PC-3 (cell line): ENCODE results near the gene ZNF778. TPM values are rescaled to one million over a fixed set of nuclear protein-coding genes. Genes with fewer than 3 reads are reported as not detected.

ENCODE experiments used
- ATAC-seq: fragments of 200-7000 bp; cut with Tn5 transposase; 2 replicates; pipeline ENCODE4 v1.9.1; 2020; ENCODE audit warnings: mild to moderate bottlenecking, moderate library complexity
- BruUV-seq: library from RNA; stranded (reverse); fragments of 400-500 nt; replicated peaks from 2 replicates; lab custom pipeline; 2021; lab: Mats Ljungman, UMichigan
- CTCF ChIA-PET: fragments of 300-600 bp; sonication (Branson Sonifier 250); formaldehyde crosslinking; loops from one replicate; lab custom pipeline; 2022; ENCODE audit warnings: antibody characterized with exemption; lab: Charles Lee
- POLR2A ChIA-PET: fragments of 300-600 bp; sonication (Branson Sonifier 250); formaldehyde crosslinking; loops from one replicate; lab custom pipeline; 2022; ENCODE audit warnings: antibody characterized with exemption; ENCODE audit not compliant: unreplicated experiment; lab: Charles Lee
- DNase-seq: peaks from one replicate; pipeline ENCODE4 v3.0.0-alpha.2; 2015
- H2AFZ ChIP-seq: fragments of 300-600 bp; sonication (generic); 2 replicates; pipeline ENCODE4 v1.6.0; 2016; ENCODE audit warnings: antibody characterized with exemption, low read length
- H3F3A ChIP-seq: fragments of 300-600 bp; sonication (generic); one replicate; pipeline ENCODE4 v1.6.0; 2017; ENCODE audit warnings: antibody characterized with exemption, low read length, control low read depth, mild to moderate bottlenecking; ENCODE audit not compliant: unreplicated experiment
- H3K27ac ChIP-seq: fragments of 300-600 bp; sonication (generic); 2 replicates; pipeline ENCODE4 v1.5.1; 2016; ENCODE audit warnings: mild to moderate bottlenecking, low read length
- H3K27me3 ChIP-seq: fragments of 300-600 bp; sonication (generic); 2 replicates; pipeline ENCODE4 v1.6.1; 2016; ENCODE audit warnings: low read length, mixed read lengths
- H3K36me3 ChIP-seq: fragments of 300-600 bp; sonication (generic); 2 replicates; pipeline ENCODE4 v1.6.1; 2016; ENCODE audit warnings: low read depth, mixed run types, low read length, mixed read lengths
- H3K4me1 ChIP-seq: fragments of 300-600 bp; sonication (generic); 2 replicates; pipeline ENCODE4 v1.5.1; 2016; ENCODE audit warnings: low read length; ENCODE audit not compliant: insufficient read depth
- H3K4me2 ChIP-seq: fragments of 300-600 bp; sonication (generic); 2 replicates; pipeline ENCODE4 v1.6.0; 2016; ENCODE audit warnings: low read length
- H3K4me3 ChIP-seq: fragments of 300-600 bp; sonication (generic); 2 replicates; pipeline ENCODE4 v1.5.1; 2016; ENCODE audit warnings: mild to moderate bottlenecking, low read length, mixed read lengths
- H3K79me2 ChIP-seq: fragments of 300-600 bp; sonication (generic); 2 replicates; pipeline ENCODE4 v1.6.1; 2017; ENCODE audit warnings: low read length, mixed read lengths
- H3K9ac ChIP-seq: fragments of 300-600 bp; sonication (generic); 2 replicates; pipeline ENCODE4 v1.6.0; 2016; ENCODE audit warnings: mild to moderate bottlenecking, low read length
- H3K9me2 ChIP-seq: fragments of 300-600 bp; sonication (generic); replicated peaks from 2 replicates; pipeline ENCODE4 v1.6.1; 2016; ENCODE audit warnings: mixed run types, low read length, mixed read lengths
- H3K9me3 ChIP-seq: fragments of 300-600 bp; sonication (generic); 2 replicates; pipeline ENCODE4 v1.6.1; 2016; ENCODE audit warnings: low read length, mixed read lengths
- H4K20me1 ChIP-seq: fragments of 300-600 bp; sonication (generic); 2 replicates; pipeline ENCODE4 v1.6.1; 2016; ENCODE audit warnings: low read length, mixed read lengths
- EZH2 ChIP-seq: fragments of 300-600 bp; sonication (generic); IDR thresholded peaks from one replicate; pipeline ENCODE4 v1.6.1; 2017; ENCODE audit warnings: antibody characterized with exemption, mild to moderate bottlenecking, low read length; ENCODE audit not compliant: unreplicated experiment
- EZH2phosphoT487 ChIP-seq: fragments of 300-600 bp; sonication (generic); IDR thresholded peaks from 2 replicates; pipeline ENCODE4 v1.6.1; 2018; ENCODE audit warnings: mild to moderate bottlenecking, antibody characterized with exemption, low read length, borderline replicate concordance
- intact Hi-C: fragments of 100-400 bp; cut with micrococcal nuclease; formaldehyde crosslinking; loops from 2 replicates; pipeline ENCODE4 v1.9.0; 2023
- total RNA-seq: library from RNA; depleted of rRNA; stranded (reverse); fragments of >200 nt; gene quantifications from 2 replicates; pipeline ENCODE4 v1.2.3, GENCODE V29; 2014
- TF ChIP-seq, protein P1 (sequence below): fragments of 300-600 bp; sonication (generic); conservative IDR thresholded peaks from 2 replicates; pipeline ENCODE4 v1.5.1; 2017; ENCODE audit warnings: antibody characterized with exemption, low read depth, mild to moderate bottlenecking, low read length

The ZNF778 gene
- total RNA-seq, 1 experiment from 2014 or later = 15.3 TPM

DNA sequence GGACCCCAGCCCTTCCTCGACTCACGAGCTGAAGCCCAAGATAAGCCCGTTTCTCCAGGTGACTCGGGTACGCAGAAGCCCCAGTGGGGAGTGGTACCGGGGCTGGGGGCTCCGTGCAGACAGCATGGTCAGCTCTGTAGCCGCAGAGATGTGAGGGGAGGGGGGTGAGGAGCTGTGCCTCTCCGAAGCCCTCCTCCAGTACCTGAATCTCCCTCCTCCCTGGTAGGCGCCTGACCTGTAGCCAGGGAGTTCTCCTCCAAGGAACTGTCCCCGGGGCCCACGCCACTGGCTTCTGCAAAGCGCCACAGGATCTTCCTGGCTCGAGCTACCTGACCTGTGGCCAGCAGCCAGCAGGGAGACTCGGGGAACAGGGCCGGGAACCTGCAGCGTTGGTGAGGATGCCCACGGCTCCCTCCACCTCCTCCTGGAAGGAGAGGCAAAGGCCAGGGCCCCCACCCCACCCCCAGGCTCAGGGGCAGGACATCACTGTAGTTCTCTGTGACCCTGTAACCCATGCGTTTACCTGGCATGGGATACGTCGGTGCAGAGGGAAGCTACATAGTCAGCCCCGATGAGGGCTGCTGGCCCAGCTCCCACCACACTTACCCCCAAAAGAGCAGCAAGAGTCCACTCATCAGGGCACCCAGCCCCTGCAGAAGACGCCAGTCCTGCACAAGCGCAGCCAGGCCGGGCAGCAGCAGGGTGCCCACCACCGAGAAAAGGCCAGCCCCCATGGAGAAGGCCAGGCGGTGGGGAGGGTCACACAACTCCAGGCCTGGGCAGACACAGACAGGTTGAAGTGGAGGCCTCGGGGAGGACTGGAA, 18.9 kb upstream of the ZNF778 start:
- no peak for ATAC-seq
- no peak overlapping the region for H3K4me3 ChIP-seq
- no peak overlapping the region for H3K27ac ChIP-seq
- H4K20me1 ChIP-seq = 0 out of 2 replicates have a peak, but pooled peaks cover 8% of the 10 kb centered on the region
- ChIA-PET CTCF (no interaction called here), POLR2A (no interaction called here)
- H3K36me3 ChIP-seq = no peaks in the 10 kb centered on the region
- no TSS peak for BruUV-seq
- peaks cover 13% of the 10 kb centered on the region for H3K79me2 ChIP-seq
- no peaks in the 10 kb centered on the region for H3K9me2 ChIP-seq
- no peak overlapping the region for H3K9ac ChIP-seq
- H3K9me3 ChIP-seq = no peaks in the 10 kb centered on the region
- TF ChIP-seq, protein P1, sequence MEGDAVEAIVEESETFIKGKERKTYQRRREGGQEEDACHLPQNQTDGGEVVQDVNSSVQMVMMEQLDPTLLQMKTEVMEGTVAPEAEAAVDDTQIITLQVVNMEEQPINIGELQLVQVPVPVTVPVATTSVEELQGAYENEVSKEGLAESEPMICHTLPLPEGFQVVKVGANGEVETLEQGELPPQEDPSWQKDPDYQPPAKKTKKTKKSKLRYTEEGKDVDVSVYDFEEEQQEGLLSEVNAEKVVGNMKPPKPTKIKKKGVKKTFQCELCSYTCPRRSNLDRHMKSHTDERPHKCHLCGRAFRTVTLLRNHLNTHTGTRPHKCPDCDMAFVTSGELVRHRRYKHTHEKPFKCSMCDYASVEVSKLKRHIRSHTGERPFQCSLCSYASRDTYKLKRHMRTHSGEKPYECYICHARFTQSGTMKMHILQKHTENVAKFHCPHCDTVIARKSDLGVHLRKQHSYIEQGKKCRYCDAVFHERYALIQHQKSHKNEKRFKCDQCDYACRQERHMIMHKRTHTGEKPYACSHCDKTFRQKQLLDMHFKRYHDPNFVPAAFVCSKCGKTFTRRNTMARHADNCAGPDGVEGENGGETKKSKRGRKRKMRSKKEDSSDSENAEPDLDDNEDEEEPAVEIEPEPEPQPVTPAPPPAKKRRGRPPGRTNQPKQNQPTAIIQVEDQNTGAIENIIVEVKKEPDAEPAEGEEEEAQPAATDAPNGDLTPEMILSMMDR = no peak
- TF ChIP-seq EZH2 (no peak), EZH2phosphoT487 (no peak)
- intact Hi-C loops = no loop called here
- no peak for DNase-seq
- 0 out of 2 replicates have a peak, but pooled peaks cover 4% of the 10 kb centered on the region for H3K27me3 ChIP-seq
- no peak overlapping the region for H3K4me2 ChIP-seq
- H3K4me1 ChIP-seq = 0 out of 2 replicates have a peak, but pooled peaks cover 6% of the 10 kb centered on the region
- no peak overlapping the region for H2AFZ ChIP-seq
- no peaks in the 10 kb centered on the region for H3F3A ChIP-seq

DNA sequence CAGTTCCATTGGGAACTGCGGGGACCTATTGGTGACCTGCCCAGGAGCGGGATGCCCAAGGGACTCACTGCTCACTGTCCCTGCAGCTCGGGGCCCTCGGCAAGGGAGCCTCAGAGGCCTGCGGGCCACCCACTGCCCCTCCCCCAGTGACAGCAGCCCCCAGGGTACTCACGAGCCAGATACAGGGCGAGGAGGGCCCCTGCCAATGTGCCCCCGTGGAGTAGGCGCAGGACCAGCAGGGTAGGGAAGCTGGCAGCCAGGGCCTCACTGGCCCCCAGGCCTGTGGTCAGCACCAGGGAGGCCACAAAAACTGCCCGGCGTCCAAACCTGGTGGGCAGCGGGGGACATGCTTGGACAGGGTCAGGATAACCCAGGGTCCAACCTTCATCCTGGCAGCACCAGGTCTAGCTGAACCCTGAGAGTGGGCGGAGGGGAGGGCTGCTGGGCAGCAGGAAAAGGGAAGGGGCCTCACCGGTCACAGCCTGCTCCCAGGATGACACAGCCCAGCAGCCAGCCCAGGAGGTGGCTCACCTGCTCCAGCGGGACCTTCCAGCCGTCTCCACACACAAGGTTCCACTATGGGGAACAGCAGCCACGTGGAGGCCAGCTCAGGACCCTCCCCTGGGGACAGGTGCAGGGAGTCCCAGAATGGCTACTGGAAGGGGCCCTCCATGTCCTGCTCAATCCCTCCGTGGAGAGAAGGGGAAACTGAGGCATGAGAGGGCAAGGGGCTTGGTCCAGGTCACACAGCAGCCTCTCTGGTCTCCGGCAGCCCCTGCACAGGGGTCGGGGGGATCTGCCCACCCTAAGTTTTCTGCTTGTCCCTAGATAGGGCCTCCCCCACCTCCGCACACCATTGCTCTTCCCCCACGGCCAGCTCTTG, 18.0 kb upstream of the ZNF778 start:
- Histone ChIP-seq H3K9me3 (no peaks in the 10 kb centered on the region), H3K4me2 (no peak overlapping the region), H3F3A (no peaks in the 10 kb centered on the region), H3K9me2 (no peaks in the 10 kb centered on the region), H2AFZ (no peak overlapping the region), H3K9ac (no peak overlapping the region), H3K27me3 (0 out of 2 replicates have a peak, but pooled peaks cover 4% of the 10 kb centered on the region), H3K4me1 (0 out of 2 replicates have a peak, but pooled peaks cover 6% of the 10 kb centered on the region), H4K20me1 (0 out of 2 replicates have a peak, but pooled peaks cover 8% of the 10 kb centered on the region), H3K79me2 (peaks cover 18% of the 10 kb centered on the region), H3K27ac (no peak overlapping the region), H3K4me3 (no peak overlapping the region), H3K36me3 (no peaks in the 10 kb centered on the region)
- no TSS peak for BruUV-seq
- POLR2A ChIA-PET = no interaction called here
- DNase-seq (no peak), ATAC-seq (no peak)
- TF ChIP-seq EZH2phosphoT487 (no peak), EZH2 (no peak)
- TF ChIP-seq, protein P1 = no peak
- intact Hi-C loops = no loop called here
- CTCF ChIA-PET = no interaction called here
